ENCODE data around the gene PEAK1. TPM values are rescaled to one million over a fixed set of nuclear protein-coding genes. Genes with fewer than 3 reads are reported as not detected.

The PEAK1 gene
- total RNA-seq, 4 donors from 2014 or later, result 31.0 to 49.3 (median 35.0) TPM

DNA sequence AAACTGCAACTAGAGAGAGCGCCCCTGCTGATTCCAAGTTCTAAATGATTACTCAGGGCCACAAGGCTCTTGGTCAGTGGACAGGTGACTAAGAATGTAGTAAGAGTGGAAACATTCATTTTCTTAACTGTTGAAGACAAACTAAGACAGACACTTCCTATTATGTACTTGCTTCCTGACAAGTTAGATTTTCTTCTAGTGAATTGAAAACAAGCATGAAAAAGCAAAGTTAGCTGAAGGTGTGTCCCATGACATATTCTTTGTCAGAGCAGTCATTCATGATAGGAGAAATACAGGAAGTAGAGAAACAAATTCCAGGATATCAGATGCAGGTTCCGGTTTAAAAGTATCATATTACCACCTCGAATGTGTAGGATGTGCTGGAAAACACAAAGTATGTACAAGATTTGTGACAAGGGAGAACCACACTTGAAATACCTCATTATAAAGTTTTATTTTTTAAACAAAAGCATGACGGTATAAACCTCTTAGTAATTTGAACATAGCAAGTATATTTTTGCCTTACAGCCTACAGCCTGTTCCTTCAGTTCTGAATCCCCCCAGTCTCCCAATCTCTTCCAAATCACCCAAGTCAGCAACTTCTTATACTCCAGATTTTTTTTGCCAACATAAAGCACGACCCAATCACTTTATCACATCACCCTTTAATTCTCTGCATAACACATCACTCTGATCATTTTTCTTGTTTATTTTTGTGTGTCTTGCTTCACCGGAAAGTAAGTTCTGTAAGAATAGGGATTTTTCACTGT lies 355.2 kb downstream of the PEAK1 start:
- TF ChIP-seq CTCF (IDR thresholded peaks at IDR 0.05) (no peak), POLR2A (IDR thresholded peaks at IDR 0.05) (no peak)
- no peaks in the 10 kb centered on the region for H3K27me3 ChIP-seq
- H3K9me3 ChIP-seq, result no peaks in the 10 kb centered on the region
- H3K36me3 ChIP-seq, result no peaks in the 10 kb centered on the region
- no peak for DNase-seq
- WGBS, 2 donors, result 70 to 76% methylated on average over 6 of the region's 6 CpGs
- H3K27ac ChIP-seq, result peak overlapping the region in 1 of 3 donors; percentile 25
- H3K4me1 ChIP-seq, result peaks cover 58 to 76% of the 10 kb centered on the region in 2 donors
- intact Hi-C loops (cut with DNase I), result no loop called here
- H3K4me3 ChIP-seq (replicated peaks in 1 of 3), result no peak overlapping the region

GRCh38 chr15:77064063-77064462 lies 355.8 kb downstream of the PEAK1 start:
- TF ChIP-seq CTCF (IDR thresholded peaks at IDR 0.05) (no peak), POLR2A (IDR thresholded peaks at IDR 0.05) (no peak)
- Histone ChIP-seq H3K4me1 (peaks cover 61 to 75% of the 10 kb centered on the region in 2 donors), H3K4me3 (replicated peaks in 1 of 3) (no peak overlapping the region), H3K36me3 (no peaks in the 10 kb centered on the region), H3K9me3 (no peaks in the 10 kb centered on the region), H3K27me3 (no peaks in the 10 kb centered on the region), H3K27ac (peak overlapping the region in 1 of 3 donors; percentile 25)
- intact Hi-C loops (cut with DNase I), result no loop called here
- DNase-seq, result no peak
- 58 to 72% methylated on average over 2 of the region's 2 CpGs for WGBS, 2 donors

GRCh38 chr15:77063249-77063648 lies 356.7 kb downstream of the PEAK1 start:
- no peak overlapping the region for H3K4me3 ChIP-seq (replicated peaks in 1 of 3)
- no peaks in the 10 kb centered on the region for H3K27me3 ChIP-seq
- TF ChIP-seq CTCF (IDR thresholded peaks at IDR 0.05), result no peak
- no peak for TF ChIP-seq POLR2A (IDR thresholded peaks at IDR 0.05)
- H3K36me3 ChIP-seq, result no peaks in the 10 kb centered on the region
- intact Hi-C loops (cut with DNase I), result no loop called here
- H3K27ac ChIP-seq, result no peak overlapping the region
- peaks cover 57 to 66% of the 10 kb centered on the region in 2 donors for H3K4me1 ChIP-seq
- no peak for DNase-seq
- no peaks in the 10 kb centered on the region for H3K9me3 ChIP-seq

DNA sequence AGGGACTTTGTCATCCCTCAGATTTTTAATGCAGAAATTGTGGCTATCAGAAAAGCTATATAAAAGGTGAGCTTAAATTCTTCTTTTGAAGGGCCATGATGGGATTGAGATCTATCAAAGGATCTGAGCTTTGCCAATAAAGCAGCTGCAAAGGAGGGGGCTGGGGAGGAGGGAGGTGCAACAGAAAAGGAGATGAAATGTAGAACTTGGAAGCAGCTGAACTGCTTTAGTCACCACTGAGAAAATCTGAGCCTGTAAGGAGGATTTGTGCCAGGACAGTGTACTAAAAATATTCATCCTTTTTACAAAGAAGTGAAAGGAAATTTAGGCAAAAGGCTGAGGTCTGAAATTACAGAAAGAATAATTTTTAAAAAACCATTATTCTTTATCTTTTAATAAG lies 359.4 kb downstream of the PEAK1 start:
- Histone ChIP-seq H3K27me3 (no peaks in the 10 kb centered on the region), H3K27ac (peak overlapping the region; percentile 34 to 71 (median 59)), H3K36me3 (no peaks in the 10 kb centered on the region), H3K4me3 (replicated peaks in 1 of 3) (no peak overlapping the region), H3K4me1 (peaks cover 50 to 52% of the 10 kb centered on the region in 2 donors), H3K9me3 (no peaks in the 10 kb centered on the region)
- DNase-seq, result peak in 1 of 2 donors; percentile 22
- intact Hi-C loops (cut with DNase I), result no loop called here
- no peak for TF ChIP-seq CTCF (IDR thresholded peaks at IDR 0.05)
- no peak for TF ChIP-seq POLR2A (IDR thresholded peaks at IDR 0.05)

GRCh38 chr15:77059786-77060361 lies 360.0 kb downstream of the PEAK1 start:
- intact Hi-C loops (cut with DNase I), result no loop called here
- Histone ChIP-seq H3K27me3 (no peaks in the 10 kb centered on the region), H3K36me3 (no peaks in the 10 kb centered on the region), H3K4me1 (peaks cover 45% of the 10 kb centered on the region in 2 donors), H3K4me3 (replicated peaks in 1 of 3) (no peak overlapping the region), H3K27ac (peak overlapping the region; percentile 10 to 59 (median 34)), H3K9me3 (no peaks in the 10 kb centered on the region)
- 14% methylated on average over 2 of the region's 2 CpGs for WGBS, 2 donors
- DNase-seq, result peak; percentile 74 to 77
- no peak for TF ChIP-seq CTCF (IDR thresholded peaks at IDR 0.05)
- no peak for TF ChIP-seq POLR2A (IDR thresholded peaks at IDR 0.05)
